PC-3 (cell line): ENCODE data around the gene KLHL28. TPM values are rescaled to one million over a fixed set of nuclear protein-coding genes. Genes with fewer than 3 reads are reported as not detected.

Experiments
- ATAC-seq: fragments of 200-7000 bp; cut with Tn5 transposase; 2 replicates; pipeline ENCODE4 v1.9.1; 2020; ENCODE audit warnings: mild to moderate bottlenecking, moderate library complexity
- BruUV-seq: library from RNA; stranded (reverse); fragments of 400-500 nt; replicated peaks from 2 replicates; lab custom pipeline; 2021; lab: Mats Ljungman, UMichigan
- CTCF ChIA-PET: fragments of 300-600 bp; sonication (Branson Sonifier 250); formaldehyde crosslinking; loops from one replicate; lab custom pipeline; 2022; ENCODE audit warnings: antibody characterized with exemption; lab: Charles Lee
- POLR2A ChIA-PET: fragments of 300-600 bp; sonication (Branson Sonifier 250); formaldehyde crosslinking; loops from one replicate; lab custom pipeline; 2022; ENCODE audit warnings: antibody characterized with exemption; ENCODE audit not compliant: unreplicated experiment; lab: Charles Lee
- DNase-seq: peaks from one replicate; pipeline ENCODE4 v3.0.0-alpha.2; 2015
- H2AFZ ChIP-seq: fragments of 300-600 bp; sonication (generic); 2 replicates; pipeline ENCODE4 v1.6.0; 2016; ENCODE audit warnings: antibody characterized with exemption, low read length
- H3F3A ChIP-seq: fragments of 300-600 bp; sonication (generic); one replicate; pipeline ENCODE4 v1.6.0; 2017; ENCODE audit warnings: antibody characterized with exemption, low read length, control low read depth, mild to moderate bottlenecking; ENCODE audit not compliant: unreplicated experiment
- H3K27ac ChIP-seq: fragments of 300-600 bp; sonication (generic); 2 replicates; pipeline ENCODE4 v1.5.1; 2016; ENCODE audit warnings: mild to moderate bottlenecking, low read length
- H3K27me3 ChIP-seq: fragments of 300-600 bp; sonication (generic); 2 replicates; pipeline ENCODE4 v1.6.1; 2016; ENCODE audit warnings: low read length, mixed read lengths
- H3K36me3 ChIP-seq: fragments of 300-600 bp; sonication (generic); 2 replicates; pipeline ENCODE4 v1.6.1; 2016; ENCODE audit warnings: low read depth, mixed run types, low read length, mixed read lengths
- H3K4me1 ChIP-seq: fragments of 300-600 bp; sonication (generic); 2 replicates; pipeline ENCODE4 v1.5.1; 2016; ENCODE audit warnings: low read length; ENCODE audit not compliant: insufficient read depth
- H3K4me2 ChIP-seq: fragments of 300-600 bp; sonication (generic); 2 replicates; pipeline ENCODE4 v1.6.0; 2016; ENCODE audit warnings: low read length
- H3K4me3 ChIP-seq: fragments of 300-600 bp; sonication (generic); 2 replicates; pipeline ENCODE4 v1.5.1; 2016; ENCODE audit warnings: mild to moderate bottlenecking, low read length, mixed read lengths
- H3K79me2 ChIP-seq: fragments of 300-600 bp; sonication (generic); 2 replicates; pipeline ENCODE4 v1.6.1; 2017; ENCODE audit warnings: low read length, mixed read lengths
- H3K9ac ChIP-seq: fragments of 300-600 bp; sonication (generic); 2 replicates; pipeline ENCODE4 v1.6.0; 2016; ENCODE audit warnings: mild to moderate bottlenecking, low read length
- H3K9me2 ChIP-seq: fragments of 300-600 bp; sonication (generic); replicated peaks from 2 replicates; pipeline ENCODE4 v1.6.1; 2016; ENCODE audit warnings: mixed run types, low read length, mixed read lengths
- H3K9me3 ChIP-seq: fragments of 300-600 bp; sonication (generic); 2 replicates; pipeline ENCODE4 v1.6.1; 2016; ENCODE audit warnings: low read length, mixed read lengths
- H4K20me1 ChIP-seq: fragments of 300-600 bp; sonication (generic); 2 replicates; pipeline ENCODE4 v1.6.1; 2016; ENCODE audit warnings: low read length, mixed read lengths
- EZH2 ChIP-seq: fragments of 300-600 bp; sonication (generic); IDR thresholded peaks from one replicate; pipeline ENCODE4 v1.6.1; 2017; ENCODE audit warnings: antibody characterized with exemption, mild to moderate bottlenecking, low read length; ENCODE audit not compliant: unreplicated experiment
- EZH2phosphoT487 ChIP-seq: fragments of 300-600 bp; sonication (generic); IDR thresholded peaks from 2 replicates; pipeline ENCODE4 v1.6.1; 2018; ENCODE audit warnings: mild to moderate bottlenecking, antibody characterized with exemption, low read length, borderline replicate concordance
- intact Hi-C: fragments of 100-400 bp; cut with micrococcal nuclease; formaldehyde crosslinking; loops from 2 replicates; pipeline ENCODE4 v1.9.0; 2023
- total RNA-seq: library from RNA; depleted of rRNA; stranded (reverse); fragments of >200 nt; gene quantifications from 2 replicates; pipeline ENCODE4 v1.2.3, GENCODE V29; 2014
- TF ChIP-seq, protein P1 (sequence below): fragments of 300-600 bp; sonication (generic); conservative IDR thresholded peaks from 2 replicates; pipeline ENCODE4 v1.5.1; 2017; ENCODE audit warnings: antibody characterized with exemption, low read depth, mild to moderate bottlenecking, low read length

Gene KLHL28
- total RNA-seq, 1 experiment from 2014 or later: 2.5 TPM

GRCh38 chr14:44962334-44963043 lies 742 bp upstream of the KLHL28 start:
- POLR2A ChIA-PET: interaction anchor here (0.5 to 1.0 kb wide), 3 partner anchors 172 to 280 kb away, joined by 3 to 4 read pairs (median 3); partner anchors contain the start of gene FKBP3
- peak overlapping the region; percentile 12; the same call in 1 of the 2 replicates for H3K27ac ChIP-seq

DNA sequence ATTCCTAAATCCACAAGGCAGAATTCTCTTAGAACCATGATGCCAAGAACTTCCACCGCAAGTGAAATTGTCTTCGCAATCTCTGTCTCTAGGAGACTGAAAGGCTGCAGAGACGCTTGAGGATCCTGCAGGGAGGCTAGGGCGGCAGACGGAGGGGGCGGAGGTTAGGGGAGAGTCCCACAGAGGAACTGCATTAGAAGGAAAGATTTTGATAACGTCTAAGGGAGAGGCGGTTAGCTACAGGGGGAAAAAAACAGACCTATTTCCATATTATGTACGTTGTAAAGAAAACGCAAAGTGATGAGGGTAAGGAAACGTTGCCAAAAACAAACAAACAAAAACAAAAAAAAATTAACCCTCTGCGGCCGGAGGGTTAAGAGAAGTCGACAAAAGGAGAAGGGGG lies 595 bp downstream of the KLHL28 start:
- H3K36me3 ChIP-seq: no peaks in the 10 kb centered on the region
- peak overlapping the region; percentile 62 for H3K27ac ChIP-seq
- peak overlapping the region; percentile 89 for H3K4me3 ChIP-seq
- H3K9me2 ChIP-seq: no peaks in the 10 kb centered on the region
- H3K9me3 ChIP-seq: no peaks in the 10 kb centered on the region
- no peak for TF ChIP-seq EZH2
- TF ChIP-seq, protein P1, sequence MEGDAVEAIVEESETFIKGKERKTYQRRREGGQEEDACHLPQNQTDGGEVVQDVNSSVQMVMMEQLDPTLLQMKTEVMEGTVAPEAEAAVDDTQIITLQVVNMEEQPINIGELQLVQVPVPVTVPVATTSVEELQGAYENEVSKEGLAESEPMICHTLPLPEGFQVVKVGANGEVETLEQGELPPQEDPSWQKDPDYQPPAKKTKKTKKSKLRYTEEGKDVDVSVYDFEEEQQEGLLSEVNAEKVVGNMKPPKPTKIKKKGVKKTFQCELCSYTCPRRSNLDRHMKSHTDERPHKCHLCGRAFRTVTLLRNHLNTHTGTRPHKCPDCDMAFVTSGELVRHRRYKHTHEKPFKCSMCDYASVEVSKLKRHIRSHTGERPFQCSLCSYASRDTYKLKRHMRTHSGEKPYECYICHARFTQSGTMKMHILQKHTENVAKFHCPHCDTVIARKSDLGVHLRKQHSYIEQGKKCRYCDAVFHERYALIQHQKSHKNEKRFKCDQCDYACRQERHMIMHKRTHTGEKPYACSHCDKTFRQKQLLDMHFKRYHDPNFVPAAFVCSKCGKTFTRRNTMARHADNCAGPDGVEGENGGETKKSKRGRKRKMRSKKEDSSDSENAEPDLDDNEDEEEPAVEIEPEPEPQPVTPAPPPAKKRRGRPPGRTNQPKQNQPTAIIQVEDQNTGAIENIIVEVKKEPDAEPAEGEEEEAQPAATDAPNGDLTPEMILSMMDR: no peak
- no peak for TF ChIP-seq EZH2phosphoT487
- peak overlapping the region; percentile 71 for H3K9ac ChIP-seq
- peak overlapping the region; percentile 81 for H3K4me2 ChIP-seq
- H3K79me2 ChIP-seq: peaks cover 91% of the 10 kb centered on the region
- H3F3A ChIP-seq: no peaks in the 10 kb centered on the region
- H3K27me3 ChIP-seq: no peaks in the 10 kb centered on the region
- peaks cover 32% of the 10 kb centered on the region for H3K4me1 ChIP-seq
- ChIA-PET CTCF (interaction anchor here (0.6 kb wide), 1 partner anchor 31 kb away, joined by 3 read pairs; no protein-coding TSS in a partner anchor), POLR2A (interaction anchor here (0.5 to 1.0 kb wide), 5 partner anchors 48 to 291 kb away, joined by 3 to 11 read pairs (median 3); partner anchors contain the start of gene FKBP3)
- no TSS peak for BruUV-seq
- DNase-seq (peak; percentile 57), ATAC-seq (peak; percentile 30)
- H4K20me1 ChIP-seq: peaks cover 37% of the 10 kb centered on the region
- intact Hi-C loops: loop anchor here (1.0 to 5.0 kb wide), 2 partner anchors 123 to 291 kb away; partner anchors contain the start of genes MIS18BP1 and PRPF39
- peak overlapping the region; percentile 83 for H2AFZ ChIP-seq

More at GRCh38 chr14:44962334-44963043, 742 bp upstream of the KLHL28 start:
- Histone ChIP-seq H3K4me1 (peaks cover 42% of the 10 kb centered on the region), H3K9me2 (no peaks in the 10 kb centered on the region), H3K9me3 (no peaks in the 10 kb centered on the region), H3K36me3 (no peaks in the 10 kb centered on the region), H3K79me2 (peaks cover 92% of the 10 kb centered on the region), H3K27me3 (no peaks in the 10 kb centered on the region), H3K9ac (peak overlapping the region; percentile 80), H3K4me3 (peak overlapping the region; percentile 89), H3F3A (no peaks in the 10 kb centered on the region), H2AFZ (peak overlapping the region; percentile 90), H3K4me2 (peak overlapping the region; percentile 89), H4K20me1 (peaks cover 47% of the 10 kb centered on the region)
- DNase-seq: peak; percentile 33
- ATAC-seq: peak; percentile 31
- TSS peak; percentile 38 for BruUV-seq
- intact Hi-C loops: loop anchor here (1.0 to 5.0 kb wide), 5 partner anchors 50 to 290 kb away; partner anchors contain the start of genes FKBP3 and MIS18BP1
- TF ChIP-seq, protein P1: no peak
- no peak for TF ChIP-seq EZH2
- TF ChIP-seq EZH2phosphoT487: no peak
- CTCF ChIA-PET: interaction anchor here (0.6 to 1.2 kb wide), 2 partner anchors 49 to 216 kb away, joined by 3 read pairs; no protein-coding TSS in a partner anchor
